ENCODE measurements around the gene DGKG. TPM values are rescaled to one million over a fixed set of nuclear protein-coding genes. Genes with fewer than 3 reads are reported as not detected.

The DGKG gene
- total RNA-seq, 1 donor from 2014 or later, result 0.54 TPM

DNA sequence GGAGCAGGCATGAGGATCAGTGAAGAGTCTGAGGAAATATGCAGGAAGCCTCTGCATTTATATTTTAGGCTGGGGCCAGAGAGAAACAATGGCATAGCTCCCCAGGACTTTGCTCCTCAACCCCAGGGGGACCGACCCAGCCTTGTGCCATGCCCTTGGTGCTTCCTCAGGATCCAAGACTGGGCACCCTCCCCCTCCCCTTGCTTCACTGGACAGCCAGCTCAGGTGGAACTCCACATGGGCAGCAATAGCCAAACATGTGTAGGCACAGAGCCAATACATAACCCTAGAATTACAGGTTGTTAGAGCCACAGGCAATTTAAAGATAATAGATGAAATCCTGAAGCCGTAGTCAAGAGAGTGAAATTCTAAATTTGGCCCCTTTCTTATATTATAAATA, 180.1 kb downstream of the DGKG start:
- no peak for DNase-seq (ENCODE audit: low spot score)
- TF ChIP-seq, protein P1, sequence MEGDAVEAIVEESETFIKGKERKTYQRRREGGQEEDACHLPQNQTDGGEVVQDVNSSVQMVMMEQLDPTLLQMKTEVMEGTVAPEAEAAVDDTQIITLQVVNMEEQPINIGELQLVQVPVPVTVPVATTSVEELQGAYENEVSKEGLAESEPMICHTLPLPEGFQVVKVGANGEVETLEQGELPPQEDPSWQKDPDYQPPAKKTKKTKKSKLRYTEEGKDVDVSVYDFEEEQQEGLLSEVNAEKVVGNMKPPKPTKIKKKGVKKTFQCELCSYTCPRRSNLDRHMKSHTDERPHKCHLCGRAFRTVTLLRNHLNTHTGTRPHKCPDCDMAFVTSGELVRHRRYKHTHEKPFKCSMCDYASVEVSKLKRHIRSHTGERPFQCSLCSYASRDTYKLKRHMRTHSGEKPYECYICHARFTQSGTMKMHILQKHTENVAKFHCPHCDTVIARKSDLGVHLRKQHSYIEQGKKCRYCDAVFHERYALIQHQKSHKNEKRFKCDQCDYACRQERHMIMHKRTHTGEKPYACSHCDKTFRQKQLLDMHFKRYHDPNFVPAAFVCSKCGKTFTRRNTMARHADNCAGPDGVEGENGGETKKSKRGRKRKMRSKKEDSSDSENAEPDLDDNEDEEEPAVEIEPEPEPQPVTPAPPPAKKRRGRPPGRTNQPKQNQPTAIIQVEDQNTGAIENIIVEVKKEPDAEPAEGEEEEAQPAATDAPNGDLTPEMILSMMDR (IDR thresholded peaks at IDR 0.05; ENCODE audit: unreplicated experiment), result no peak
- Mint-ChIP-seq H3K27ac (ENCODE audit: unreplicated experiment) (no peak overlapping the region), H3K9me3 (ENCODE audit: unreplicated experiment) (no peaks in the 10 kb centered on the region), H3K4me1 (ENCODE audit: unreplicated experiment) (peaks cover 25% of the 10 kb centered on the region), H3K36me3 (ENCODE audit: low read depth, unreplicated experiment) (no peaks in the 10 kb centered on the region), H3K4me3 (ENCODE audit: unreplicated experiment) (no peak overlapping the region), H3K27me3 (ENCODE audit: unreplicated experiment) (peaks cover 4% of the 10 kb centered on the region)

DNA sequence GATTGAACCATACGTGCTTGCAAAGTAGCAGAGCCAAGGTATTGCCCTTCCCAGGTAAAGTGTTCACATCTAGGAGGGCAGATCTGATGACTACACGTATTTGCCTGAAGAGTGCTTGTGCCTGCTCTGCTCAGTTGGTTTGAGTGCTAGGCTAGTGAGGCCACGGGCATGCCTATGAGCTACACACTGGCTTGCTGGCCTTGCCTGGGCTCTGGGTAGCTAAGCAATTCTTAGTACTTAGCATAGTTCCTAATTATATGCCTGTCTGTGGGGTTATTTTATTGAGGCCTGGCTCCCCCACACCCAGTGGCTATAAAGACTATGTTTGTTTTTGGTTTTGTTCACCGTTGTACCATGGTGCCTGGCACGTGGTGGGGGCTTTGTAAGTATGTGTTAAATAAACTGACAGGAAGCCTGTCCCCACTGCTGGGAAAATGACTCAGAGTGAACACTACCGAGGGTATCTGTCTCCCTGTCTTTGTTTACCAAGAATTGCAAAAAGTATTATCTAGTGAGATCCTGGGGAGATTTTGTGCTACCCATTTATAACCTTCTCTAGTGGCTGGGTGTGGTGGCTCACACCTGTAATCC, 181.0 kb downstream of the DGKG start:
- H3K4me1 Mint-ChIP-seq (ENCODE audit: unreplicated experiment), result peaks cover 23% of the 10 kb centered on the region
- TF ChIP-seq, protein P1 (IDR thresholded peaks at IDR 0.05; ENCODE audit: unreplicated experiment), result no peak
- no peak for DNase-seq (ENCODE audit: low spot score)
- H3K4me3 Mint-ChIP-seq (ENCODE audit: unreplicated experiment), result no peak overlapping the region
- no peaks in the 10 kb centered on the region for H3K36me3 Mint-ChIP-seq (ENCODE audit: low read depth, unreplicated experiment)
- H3K9me3 Mint-ChIP-seq (ENCODE audit: unreplicated experiment), result no peaks in the 10 kb centered on the region
- H3K27ac Mint-ChIP-seq (ENCODE audit: unreplicated experiment), result no peak overlapping the region
- peaks cover 6% of the 10 kb centered on the region for H3K27me3 Mint-ChIP-seq (ENCODE audit: unreplicated experiment)

DNA sequence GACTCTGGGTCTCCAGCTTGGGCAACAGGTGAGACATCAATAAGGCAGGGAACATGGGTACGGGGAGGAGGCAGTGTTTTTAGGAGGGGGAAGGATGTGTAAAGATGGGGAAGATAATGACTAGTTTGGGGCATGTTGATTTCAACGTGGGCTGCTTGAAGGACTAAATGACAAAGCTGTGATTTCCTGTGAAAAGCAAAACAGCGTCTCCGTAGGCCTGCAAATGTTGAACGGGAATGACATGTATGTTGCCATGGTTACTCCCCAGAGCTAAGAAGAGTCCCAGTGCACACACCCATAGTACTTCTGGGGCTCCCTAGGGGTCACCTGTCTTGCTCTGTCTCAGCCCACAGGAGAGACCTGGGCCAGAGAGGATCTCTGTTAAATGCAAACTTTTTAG, 181.9 kb downstream of the DGKG start:
- Mint-ChIP-seq H3K27me3 (ENCODE audit: unreplicated experiment) (peaks cover 6% of the 10 kb centered on the region), H3K4me3 (ENCODE audit: unreplicated experiment) (no peak overlapping the region), H3K27ac (ENCODE audit: unreplicated experiment) (no peak overlapping the region), H3K9me3 (ENCODE audit: unreplicated experiment) (no peaks in the 10 kb centered on the region), H3K36me3 (ENCODE audit: low read depth, unreplicated experiment) (no peaks in the 10 kb centered on the region), H3K4me1 (ENCODE audit: unreplicated experiment) (peaks cover 23% of the 10 kb centered on the region)
- DNase-seq (ENCODE audit: low spot score), result no peak
- TF ChIP-seq, protein P1 (IDR thresholded peaks at IDR 0.05; ENCODE audit: unreplicated experiment), result no peak

DNA sequence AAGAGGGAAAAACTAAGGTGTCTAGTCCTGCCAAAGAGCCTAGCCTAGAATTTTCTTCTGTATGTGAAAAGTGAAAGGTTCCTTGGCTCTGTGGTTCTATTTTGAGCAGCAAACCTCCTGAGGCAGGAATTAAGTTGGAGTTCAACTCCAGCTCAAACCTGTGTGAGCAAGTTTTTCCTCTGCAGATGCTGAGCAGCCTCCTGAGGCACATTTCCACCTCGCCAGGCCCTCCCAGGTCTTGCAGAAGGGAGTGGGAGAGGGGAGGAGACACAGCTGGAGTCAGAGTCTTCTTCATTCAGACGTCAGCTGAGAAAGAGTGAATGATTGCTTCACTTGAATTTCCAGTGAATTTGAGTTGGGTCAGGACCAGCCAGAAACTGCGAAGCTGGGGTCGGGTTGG, 183.6 kb downstream of the DGKG start:
- Mint-ChIP-seq H3K4me1 (ENCODE audit: unreplicated experiment) (peaks cover 23% of the 10 kb centered on the region), H3K36me3 (ENCODE audit: low read depth, unreplicated experiment) (no peaks in the 10 kb centered on the region), H3K4me3 (ENCODE audit: unreplicated experiment) (no peak overlapping the region), H3K27ac (ENCODE audit: unreplicated experiment) (no peak overlapping the region), H3K27me3 (ENCODE audit: unreplicated experiment) (peaks cover 4% of the 10 kb centered on the region), H3K9me3 (ENCODE audit: unreplicated experiment) (no peaks in the 10 kb centered on the region)
- TF ChIP-seq, protein P1 (IDR thresholded peaks at IDR 0.05; ENCODE audit: unreplicated experiment), result no peak
- no peak for DNase-seq (ENCODE audit: low spot score)

DNA sequence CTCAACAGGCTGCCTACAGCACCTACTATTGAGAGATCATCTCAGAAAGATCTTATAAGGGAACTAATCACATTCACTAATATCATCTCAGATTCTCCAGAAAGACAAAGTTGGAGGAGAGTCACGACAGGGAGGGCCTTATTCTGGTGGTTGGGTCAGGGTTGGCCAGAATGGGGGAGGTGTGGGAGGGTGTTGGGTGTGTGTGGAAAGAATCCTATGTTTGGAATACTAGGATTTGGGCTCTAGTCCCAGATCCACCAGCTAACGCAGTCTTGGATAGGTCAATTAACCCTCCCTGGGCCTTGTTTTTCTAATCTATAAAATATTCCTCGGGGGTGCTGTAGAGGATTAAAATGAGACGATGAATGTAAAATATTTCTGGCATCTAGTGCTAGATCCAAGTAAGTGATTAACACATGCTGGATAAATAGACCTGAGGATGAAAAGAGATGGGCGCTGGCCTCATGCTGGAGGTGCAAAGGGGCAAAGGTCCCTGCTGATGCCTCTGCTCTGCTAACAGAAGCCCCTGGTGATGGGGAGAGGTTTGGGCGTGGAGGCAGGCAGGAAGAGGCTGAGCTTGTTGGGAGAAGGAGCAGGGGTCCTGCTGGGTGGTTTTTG, 185.6 kb downstream of the DGKG start:
- no peak for DNase-seq (ENCODE audit: low spot score)
- Mint-ChIP-seq H3K9me3 (ENCODE audit: unreplicated experiment) (no peaks in the 10 kb centered on the region), H3K27ac (ENCODE audit: unreplicated experiment) (no peak overlapping the region), H3K4me1 (ENCODE audit: unreplicated experiment) (peaks cover 12% of the 10 kb centered on the region), H3K4me3 (ENCODE audit: unreplicated experiment) (no peak overlapping the region), H3K27me3 (ENCODE audit: unreplicated experiment) (peaks cover 4% of the 10 kb centered on the region), H3K36me3 (ENCODE audit: low read depth, unreplicated experiment) (no peaks in the 10 kb centered on the region)
- TF ChIP-seq, protein P1 (IDR thresholded peaks at IDR 0.05; ENCODE audit: unreplicated experiment), result no peak

All from endothelial cell (in vitro differentiated cells).